AG09309 (cell line): ENCODE measurements around the gene ZNF141.

Experiments
- DNase-seq: peaks from one replicate; pipeline ENCODE4 v3.0.0-alpha.2; 2010; ENCODE audit warnings: low read depth
- H3K4me3 ChIP-seq: 2 replicates; pipeline ENCODE4 v1.5.1; 2011; ENCODE audit warnings: mild to moderate bottlenecking, low read depth, low read length, moderate library complexity; ENCODE audit not compliant: control insufficient read depth
- TF ChIP-seq, protein P1 (sequence below): IDR thresholded peaks from 2 replicates; pipeline ENCODE4 v1.5.1; 2011; ENCODE audit warnings: mild to moderate bottlenecking, low read depth, low read length, inconsistent platforms; ENCODE audit not compliant: insufficient read depth, control insufficient read depth; ENCODE audit errors: missing control alignments

The ZNF141 gene

DNA sequence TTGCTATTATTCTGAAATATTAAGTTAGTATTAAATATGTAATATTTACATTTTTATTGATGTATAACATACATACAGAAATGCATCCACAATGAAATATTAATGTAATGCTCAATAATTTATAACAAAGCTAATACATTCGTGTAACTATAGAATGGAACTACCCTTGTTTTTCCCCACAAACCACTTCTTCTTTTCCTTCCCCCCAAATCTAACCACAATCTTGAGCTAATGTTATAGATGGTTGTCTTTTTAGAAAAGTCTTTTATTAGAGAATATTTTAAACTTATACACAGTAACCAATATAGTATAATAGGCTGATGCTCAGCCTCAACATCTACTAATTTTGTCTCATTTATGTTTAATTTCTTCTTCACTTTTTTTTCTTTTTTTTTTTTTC lies 27.8 kb upstream of the ZNF141 start:
- no peak for DNase-seq
- H3K4me3 ChIP-seq = no peak overlapping the region
- TF ChIP-seq, protein P1, sequence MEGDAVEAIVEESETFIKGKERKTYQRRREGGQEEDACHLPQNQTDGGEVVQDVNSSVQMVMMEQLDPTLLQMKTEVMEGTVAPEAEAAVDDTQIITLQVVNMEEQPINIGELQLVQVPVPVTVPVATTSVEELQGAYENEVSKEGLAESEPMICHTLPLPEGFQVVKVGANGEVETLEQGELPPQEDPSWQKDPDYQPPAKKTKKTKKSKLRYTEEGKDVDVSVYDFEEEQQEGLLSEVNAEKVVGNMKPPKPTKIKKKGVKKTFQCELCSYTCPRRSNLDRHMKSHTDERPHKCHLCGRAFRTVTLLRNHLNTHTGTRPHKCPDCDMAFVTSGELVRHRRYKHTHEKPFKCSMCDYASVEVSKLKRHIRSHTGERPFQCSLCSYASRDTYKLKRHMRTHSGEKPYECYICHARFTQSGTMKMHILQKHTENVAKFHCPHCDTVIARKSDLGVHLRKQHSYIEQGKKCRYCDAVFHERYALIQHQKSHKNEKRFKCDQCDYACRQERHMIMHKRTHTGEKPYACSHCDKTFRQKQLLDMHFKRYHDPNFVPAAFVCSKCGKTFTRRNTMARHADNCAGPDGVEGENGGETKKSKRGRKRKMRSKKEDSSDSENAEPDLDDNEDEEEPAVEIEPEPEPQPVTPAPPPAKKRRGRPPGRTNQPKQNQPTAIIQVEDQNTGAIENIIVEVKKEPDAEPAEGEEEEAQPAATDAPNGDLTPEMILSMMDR = no peak

DNA sequence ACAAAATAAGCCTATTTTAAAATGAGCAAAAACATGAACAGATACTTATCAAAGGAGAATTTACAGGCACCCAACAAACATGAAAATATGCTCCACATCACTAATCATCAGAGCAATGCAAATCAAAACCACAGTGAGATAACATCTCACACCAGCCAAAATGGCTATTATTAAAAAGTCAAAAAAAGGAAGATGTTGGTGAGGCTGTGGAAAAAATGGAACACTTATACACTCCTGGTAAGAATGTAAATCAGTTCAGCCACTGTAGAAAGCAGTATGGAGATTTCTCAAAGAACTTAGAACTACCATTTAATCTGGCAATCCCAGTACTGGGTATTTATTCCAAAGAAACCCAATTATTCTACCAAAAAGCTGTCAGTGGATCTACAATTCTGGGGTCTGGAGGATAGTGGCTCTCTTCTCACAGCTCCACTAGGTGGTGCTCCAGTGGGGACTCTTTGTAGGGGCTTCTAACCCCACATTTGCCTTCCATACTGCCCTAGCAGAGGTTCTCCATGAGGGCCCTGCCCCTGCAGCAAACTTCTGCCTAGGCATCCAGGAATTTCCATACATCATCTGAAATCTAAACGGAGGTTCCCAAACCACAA lies 23.2 kb upstream of the ZNF141 start:
- no peak for DNase-seq
- TF ChIP-seq, protein P1 = no peak
- no peak overlapping the region for H3K4me3 ChIP-seq

DNA sequence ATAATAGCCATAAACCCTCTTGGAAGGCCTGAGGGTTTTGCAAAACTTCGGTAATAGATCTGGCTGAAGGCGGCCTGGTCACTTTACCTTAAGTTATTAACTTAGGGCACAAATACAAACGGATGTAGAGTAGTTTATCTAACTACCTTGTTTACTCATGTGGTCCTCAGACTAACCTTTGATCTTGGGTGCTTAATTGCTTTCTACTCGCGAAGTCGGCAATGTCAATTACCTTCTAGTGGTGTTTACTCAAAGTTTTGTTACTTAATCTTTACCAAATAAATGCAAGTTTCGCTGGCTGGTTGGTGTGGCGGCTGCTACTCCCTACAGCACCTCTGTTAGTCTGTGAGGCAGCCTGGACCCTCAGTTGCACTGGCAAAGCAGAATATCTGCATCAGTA lies 8.9 kb upstream of the ZNF141 start:
- DNase-seq = no peak
- H3K4me3 ChIP-seq = no peak overlapping the region
- TF ChIP-seq, protein P1 = no peak

DNA sequence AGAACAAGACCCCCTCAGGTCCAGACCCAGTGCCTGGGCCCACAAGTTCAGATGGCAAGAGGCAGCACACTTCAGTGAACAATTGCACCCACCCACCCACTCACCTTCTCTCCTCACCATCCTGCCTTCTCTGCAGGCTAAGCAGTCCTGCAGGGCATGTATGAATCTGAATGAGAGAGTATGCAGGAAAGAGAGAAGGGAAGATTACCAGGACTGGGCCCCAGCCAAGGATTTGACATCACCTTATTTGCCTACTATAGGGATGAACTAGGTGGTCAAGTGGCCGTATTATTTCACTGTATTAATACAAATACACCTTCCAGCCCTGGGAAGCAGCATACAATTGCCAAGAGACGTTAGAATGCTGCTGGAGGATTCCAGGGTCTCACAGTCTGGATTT lies 2.1 kb upstream of the ZNF141 start:
- TF ChIP-seq, protein P1 = no peak
- no peak for DNase-seq
- H3K4me3 ChIP-seq = no peak overlapping the region

DNA sequence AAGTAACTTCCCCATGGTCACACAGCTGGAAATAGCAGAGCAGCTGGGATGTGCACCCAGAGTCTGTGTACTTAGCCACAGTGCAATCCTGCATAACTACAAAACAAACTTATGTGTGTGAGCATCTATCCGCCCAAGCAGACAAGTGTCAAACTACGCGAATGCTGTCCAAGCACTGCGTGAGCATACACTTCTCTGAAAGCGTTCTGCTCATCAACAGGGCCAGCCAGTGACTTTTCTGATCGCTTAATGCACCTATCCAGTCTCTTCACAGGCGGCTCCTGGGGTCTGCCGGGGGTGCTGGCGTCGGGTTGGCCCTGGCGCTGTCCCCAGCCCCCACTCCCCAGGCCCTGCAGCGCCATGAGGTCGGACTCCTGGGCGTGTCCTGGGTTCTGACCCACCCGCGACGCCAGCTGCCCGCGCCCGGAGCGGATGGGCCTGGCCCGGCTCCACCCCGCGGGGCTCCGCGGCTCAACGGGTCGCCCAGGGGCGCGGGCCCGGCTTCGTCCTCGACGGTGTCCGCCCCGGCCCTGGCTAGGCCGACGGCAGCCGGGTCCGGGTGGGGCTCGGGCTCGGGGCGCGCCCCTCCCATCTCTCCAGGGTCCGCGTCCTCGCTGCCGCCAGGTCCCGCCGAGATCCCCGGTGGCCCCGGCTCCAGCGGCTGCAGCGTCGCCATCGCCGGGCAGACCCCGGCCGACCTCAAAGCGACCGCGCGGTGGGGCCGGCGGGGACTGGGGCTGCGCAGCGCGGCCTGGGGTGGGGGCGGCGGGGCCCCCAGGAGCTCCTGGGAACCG lies 1.3 kb upstream of the ZNF141 start:
- peak overlapping the region; percentile 86 for H3K4me3 ChIP-seq
- DNase-seq = no peak
- TF ChIP-seq, protein P1 = no peak

DNA sequence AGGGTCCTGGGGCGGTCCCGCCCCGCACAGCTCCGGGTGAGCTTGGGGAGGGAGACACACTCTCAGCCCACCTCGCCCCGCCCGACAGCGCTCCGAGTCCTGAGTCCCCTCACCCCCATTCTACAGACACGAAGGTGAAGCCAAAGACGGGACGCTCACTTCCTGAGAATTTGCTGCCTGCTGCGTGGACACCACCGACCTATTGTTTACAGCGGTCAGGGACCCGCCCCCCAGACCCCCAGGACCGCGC lies 796 bp upstream of the ZNF141 start:
- TF ChIP-seq, protein P1 = no peak
- H3K4me3 ChIP-seq = peak overlapping the region; percentile 86

More for the DNA sequence above, 796 bp upstream of the ZNF141 start:
- DNase-seq = no peak
